ENCODE results near the gene KCNQ1OT1. TPM values are rescaled to one million over a fixed set of nuclear protein-coding genes. Genes with fewer than 3 reads are reported as not detected.

KCNQ1OT1 gene
- total RNA-seq, 2 donors from 2014 or later = 2.3 to 3.3 TPM

DNA sequence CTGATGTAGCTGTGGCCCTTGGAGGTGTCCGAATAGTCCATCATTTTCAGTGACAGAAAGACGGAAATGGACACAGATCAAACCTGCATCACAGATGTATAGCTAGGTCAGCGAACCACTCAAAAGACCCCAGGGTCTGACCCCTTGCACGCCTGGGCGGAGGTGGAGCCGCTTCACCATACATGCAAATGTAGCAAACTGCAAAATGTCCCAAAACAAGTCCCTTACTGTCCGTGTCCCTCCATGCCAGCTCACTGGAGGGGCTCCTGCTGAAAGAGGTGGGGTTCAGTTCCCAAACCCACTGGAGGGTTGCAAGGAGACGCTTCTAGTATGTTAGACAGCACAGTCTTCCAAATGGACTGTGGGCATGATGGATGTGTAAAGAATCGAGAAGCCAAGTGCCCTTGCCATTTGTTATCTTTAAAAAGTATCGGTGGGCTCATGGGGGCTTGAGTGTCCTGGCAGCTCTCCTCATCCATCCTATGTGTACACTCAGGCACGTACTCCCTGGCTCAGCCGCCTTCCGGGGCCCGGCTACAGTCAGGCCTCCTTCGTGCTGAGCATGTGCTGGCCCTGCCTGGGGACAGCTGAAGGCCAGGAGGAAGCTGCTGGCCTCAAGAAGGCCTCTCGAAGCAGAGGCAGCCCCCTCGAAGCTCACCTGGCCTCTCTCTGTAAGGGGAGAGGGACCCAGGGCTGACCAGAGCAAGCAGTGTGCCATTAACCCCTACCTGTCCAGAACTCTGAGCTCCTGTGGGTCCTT lies 20.2 kb upstream of the KCNQ1OT1 start:
- Histone ChIP-seq H3K4me3 (no peak overlapping the region), H3K4me1 (ENCODE audit: control insufficient read depth in 1 of 2, low read depth in 2 of 2) (no peaks in the 10 kb centered on the region), H3K9me3 (no peaks in the 10 kb centered on the region), H3K27ac (no peak overlapping the region), H3K27me3 (replicated peaks; ENCODE audit: insufficient read depth) (no peaks in the 10 kb centered on the region), H3K36me3 (no peaks in the 10 kb centered on the region)
- TF ChIP-seq, protein P1, sequence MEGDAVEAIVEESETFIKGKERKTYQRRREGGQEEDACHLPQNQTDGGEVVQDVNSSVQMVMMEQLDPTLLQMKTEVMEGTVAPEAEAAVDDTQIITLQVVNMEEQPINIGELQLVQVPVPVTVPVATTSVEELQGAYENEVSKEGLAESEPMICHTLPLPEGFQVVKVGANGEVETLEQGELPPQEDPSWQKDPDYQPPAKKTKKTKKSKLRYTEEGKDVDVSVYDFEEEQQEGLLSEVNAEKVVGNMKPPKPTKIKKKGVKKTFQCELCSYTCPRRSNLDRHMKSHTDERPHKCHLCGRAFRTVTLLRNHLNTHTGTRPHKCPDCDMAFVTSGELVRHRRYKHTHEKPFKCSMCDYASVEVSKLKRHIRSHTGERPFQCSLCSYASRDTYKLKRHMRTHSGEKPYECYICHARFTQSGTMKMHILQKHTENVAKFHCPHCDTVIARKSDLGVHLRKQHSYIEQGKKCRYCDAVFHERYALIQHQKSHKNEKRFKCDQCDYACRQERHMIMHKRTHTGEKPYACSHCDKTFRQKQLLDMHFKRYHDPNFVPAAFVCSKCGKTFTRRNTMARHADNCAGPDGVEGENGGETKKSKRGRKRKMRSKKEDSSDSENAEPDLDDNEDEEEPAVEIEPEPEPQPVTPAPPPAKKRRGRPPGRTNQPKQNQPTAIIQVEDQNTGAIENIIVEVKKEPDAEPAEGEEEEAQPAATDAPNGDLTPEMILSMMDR (IDR thresholded peaks at IDR 0.05) = no peak
- ATAC-seq (ENCODE audit: insufficient number of reproducible peaks, low FRiP score, low read depth) = no peak
- DNase-seq (ENCODE audit: low spot score) = no peak

DNA sequence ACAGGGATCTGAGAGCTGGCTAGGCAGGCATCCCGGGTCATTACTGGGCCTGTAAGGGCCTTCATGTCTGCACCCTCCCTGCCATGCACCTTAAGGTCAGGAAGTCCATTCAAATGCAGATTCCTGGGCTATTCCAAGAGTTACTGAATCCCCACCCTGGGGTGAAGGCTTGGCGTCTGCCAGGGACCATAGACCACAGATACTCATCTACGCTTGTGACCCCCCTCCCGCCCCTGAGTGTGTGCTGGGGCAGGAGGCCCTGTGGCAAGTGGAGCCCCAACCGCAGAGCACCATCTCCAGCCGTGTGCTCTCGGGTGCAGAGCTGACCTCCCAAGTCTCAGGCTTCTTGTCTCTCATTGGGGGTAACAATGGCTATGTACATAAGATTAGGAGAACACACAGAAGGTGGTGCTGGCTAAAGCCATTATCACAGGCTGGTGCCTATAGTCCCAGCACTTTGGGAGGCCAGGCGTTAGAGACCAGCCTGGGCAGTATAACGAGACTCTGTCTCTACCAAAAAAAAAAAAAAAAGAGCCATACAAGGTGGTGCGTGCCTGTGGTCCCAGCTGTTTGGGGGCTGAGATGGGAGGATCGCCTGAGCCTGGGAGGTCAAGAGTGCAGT lies 19.1 kb upstream of the KCNQ1OT1 start:
- Histone ChIP-seq H3K36me3 (no peaks in the 10 kb centered on the region), H3K27me3 (replicated peaks; ENCODE audit: insufficient read depth) (no peaks in the 10 kb centered on the region), H3K4me1 (ENCODE audit: control insufficient read depth in 1 of 2, low read depth in 2 of 2) (no peaks in the 10 kb centered on the region), H3K4me3 (no peak overlapping the region), H3K27ac (no peak overlapping the region), H3K9me3 (no peaks in the 10 kb centered on the region)
- DNase-seq (ENCODE audit: low spot score) (no peak), ATAC-seq (ENCODE audit: insufficient number of reproducible peaks, low FRiP score, low read depth) (no peak)
- TF ChIP-seq, protein P1 (IDR thresholded peaks at IDR 0.05) = no peak

DNA sequence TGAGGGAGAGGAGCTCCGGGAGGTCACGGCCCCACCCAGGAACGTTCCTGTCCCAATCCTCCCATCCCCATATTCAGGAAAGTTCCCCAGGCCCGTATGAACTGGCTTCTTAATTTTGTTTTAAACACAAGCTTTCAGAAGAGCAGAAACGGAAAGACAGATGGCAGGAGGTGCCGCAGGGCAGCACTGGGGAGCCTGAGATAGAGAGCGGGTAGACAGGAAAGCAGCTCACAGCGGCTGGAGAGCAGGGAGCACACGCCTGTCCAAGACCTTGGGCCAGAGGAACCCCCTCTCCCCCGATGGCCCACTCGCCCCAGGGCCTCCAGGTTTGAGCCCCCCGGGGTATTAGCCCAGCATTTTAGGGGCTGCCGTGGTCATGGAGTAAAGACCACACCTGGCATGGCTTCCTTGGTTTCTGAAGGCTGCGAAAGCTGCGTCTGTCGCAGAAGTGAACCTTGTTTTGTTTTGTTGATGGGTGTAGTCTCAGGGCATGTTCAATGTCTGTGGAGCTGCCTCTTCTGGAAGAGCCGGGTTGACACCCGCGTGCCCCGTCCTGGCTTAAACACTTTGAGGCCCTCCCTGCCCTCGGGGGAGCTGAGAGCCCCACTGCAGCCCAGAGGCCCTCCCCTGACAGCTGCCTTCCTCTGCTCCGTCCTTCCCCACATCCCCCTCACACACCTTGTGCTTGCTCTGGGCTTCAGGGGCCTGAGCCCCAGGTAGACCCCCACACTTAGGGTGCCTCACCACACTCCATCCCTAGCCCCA lies 17.9 kb upstream of the KCNQ1OT1 start:
- H3K36me3 ChIP-seq = no peaks in the 10 kb centered on the region
- no peak overlapping the region for H3K4me3 ChIP-seq
- H3K4me1 ChIP-seq (ENCODE audit: control insufficient read depth in 1 of 2, low read depth in 2 of 2) = no peaks in the 10 kb centered on the region
- H3K27me3 ChIP-seq (replicated peaks; ENCODE audit: insufficient read depth) = no peaks in the 10 kb centered on the region
- TF ChIP-seq, protein P1 (IDR thresholded peaks at IDR 0.05) = no peak
- no peak overlapping the region for H3K27ac ChIP-seq
- H3K9me3 ChIP-seq = no peaks in the 10 kb centered on the region
- no peak for ATAC-seq (ENCODE audit: insufficient number of reproducible peaks, low FRiP score, low read depth)
- DNase-seq (ENCODE audit: low spot score) = no peak

DNA sequence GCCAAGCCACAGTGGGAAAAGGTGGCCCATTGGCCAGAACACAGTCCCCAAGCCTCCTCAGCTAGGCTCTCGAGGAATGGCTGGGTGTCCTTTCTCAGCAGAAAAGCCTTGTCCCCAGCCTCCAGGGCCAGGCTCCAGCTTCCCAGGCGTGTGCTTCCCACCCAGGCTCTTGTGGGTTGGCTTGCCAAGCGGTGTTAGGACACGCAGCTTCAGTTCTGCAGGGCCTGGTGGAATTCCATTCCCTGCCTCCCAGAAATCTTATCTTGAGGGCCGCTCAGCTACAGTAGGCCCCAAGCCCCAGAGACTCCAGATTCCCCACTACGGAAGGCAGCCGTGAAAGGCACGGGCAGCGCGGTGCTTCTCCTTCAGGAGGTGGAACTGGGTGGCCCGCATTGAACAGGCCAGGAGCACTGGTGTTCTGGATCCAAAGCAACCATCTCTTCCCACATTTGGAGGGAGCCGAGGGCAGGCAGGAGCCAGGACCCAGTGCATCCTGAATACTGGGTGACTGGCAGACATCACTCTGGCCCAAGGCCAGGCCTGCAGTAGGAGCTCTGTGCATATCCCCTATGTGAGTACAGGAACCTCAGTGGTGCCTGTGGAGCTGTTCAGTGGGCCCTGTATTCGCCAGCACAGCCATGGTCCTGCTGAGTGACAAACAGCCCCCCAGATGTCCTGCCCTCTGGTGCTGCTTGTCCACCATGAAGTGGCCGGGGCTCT lies 16.7 kb upstream of the KCNQ1OT1 start:
- DNase-seq (ENCODE audit: low spot score) (no peak), ATAC-seq (ENCODE audit: insufficient number of reproducible peaks, low FRiP score, low read depth) (no peak)
- H3K36me3 ChIP-seq = no peaks in the 10 kb centered on the region
- H3K27ac ChIP-seq = no peak overlapping the region
- no peaks in the 10 kb centered on the region for H3K4me1 ChIP-seq (ENCODE audit: control insufficient read depth in 1 of 2, low read depth in 2 of 2)
- H3K27me3 ChIP-seq (replicated peaks; ENCODE audit: insufficient read depth) = no peaks in the 10 kb centered on the region
- TF ChIP-seq, protein P1 (IDR thresholded peaks at IDR 0.05) = no peak
- no peaks in the 10 kb centered on the region for H3K9me3 ChIP-seq
- H3K4me3 ChIP-seq = no peak overlapping the region

Measured in thoracic aorta (tissue), 2 donors.